ENCODE data around the gene SLC12A3. TPM values are rescaled to one million over a fixed set of nuclear protein-coding genes. Genes with fewer than 3 reads are reported as not detected.
A peak's percentile ranks its signal among the peaks of the same experiment; 100 is the strongest.

Gene SLC12A3
- total and polyA plus RNA-seq, 2 of the 4 experiments (the other 2 are of a cell fraction): not detected

- Histone ChIP-seq H3K4me2 (ENCODE audit: low read depth, low read length) (no peak overlapping the region), H2AFZ (replicated peaks; ENCODE audit: low read length, poor library complexity) (no peak overlapping the region), H3K9me1 (ENCODE audit: insufficient read depth, low read length) (no peaks in the 10 kb centered on the region; the same call in 1 of the 2 replicates), H3K4me1 (ENCODE audit: control insufficient read depth, insufficient read depth, low read length) (no peaks in the 10 kb centered on the region), H2BK120ac (ENCODE audit: low read depth, low read length) (no peak overlapping the region), H4K8ac (ENCODE audit: low read depth in 2 of 2, low read length in 2 of 2) (no peak overlapping the region), H2BK15ac (ENCODE audit: low read depth, low read length) (no peak overlapping the region), H3K56ac (ENCODE audit: extremely low read depth, insufficient read depth, low read length) (no peak overlapping the region), H3K4ac (ENCODE audit: low read depth, low read length) (no peak overlapping the region), H3K27ac (ENCODE audit: insufficient read depth, low read length) (no peak overlapping the region), H3K9ac (ENCODE audit: low read depth, low read length) (no peak overlapping the region), H3K4me3 (ENCODE audit: insufficient read depth, low read depth, low read length) (no peak overlapping the region), H4K5ac (ENCODE audit: low read depth, low read length) (no peak overlapping the region), H2AK9ac (replicated peaks; ENCODE audit: low read depth, low read length, poor library complexity) (no peak overlapping the region), H3K18ac (ENCODE audit: low read depth, low read length) (no peak overlapping the region), H2BK20ac (ENCODE audit: low read depth, low read length) (no peak overlapping the region), H2BK5ac (ENCODE audit: low read depth, low read length, poor library complexity, severe bottlenecking) (no peak overlapping the region), H3K14ac (replicated peaks; ENCODE audit: low read depth, low read length) (no peak overlapping the region), H3K9me3 (ENCODE audit: control insufficient read depth, insufficient read depth, low read length) (no peaks in the 10 kb centered on the region), H3K36me3 (ENCODE audit: control insufficient read depth, insufficient read depth, low read length) (no peaks in the 10 kb centered on the region), H3K27me3 (ENCODE audit: control insufficient read depth, insufficient read depth, low read length) (peaks cover 10% of the 10 kb centered on the region; the same call in 1 of the 2 replicates), H3K79me1 (ENCODE audit: low read depth in 1 of 2, low read length in 2 of 2) (no peaks in the 10 kb centered on the region), H4K91ac (ENCODE audit: insufficient read depth, low read depth, low read length) (no peak overlapping the region), H3K23ac (ENCODE audit: low read depth, low read length) (no peak overlapping the region), H2AK5ac (ENCODE audit: low read depth, low read length) (no peak overlapping the region), H4K20me1 (ENCODE audit: insufficient read depth, low read length) (no peaks in the 10 kb centered on the region)
- WGBS, 2 experiments (ENCODE audit: extremely low coverage in 2 of 2, insufficient read length in 1 of 2): 56% methylated on average over 6 of the region's 11 CpGs; no CpG with 5 or more reads in 1 of the 2 experiments
- ATAC-seq (ENCODE audit: low read depth): no peak
- dilution Hi-C loops (cut with HindIII; ENCODE audit: low sequenced_read_pairs, unreplicated experiment) (no loop called here), in situ Hi-C loops (cut with MboI; ENCODE audit: low sequenced_read_pairs) (no loop called here), intact Hi-C loops (cut with micrococcal nuclease) (no loop called here)
- ChIA-PET POLR2A (ENCODE audit: unreplicated experiment) (no interaction called here), CTCF (no interaction called here)
- peak; percentile 11 for DNase-seq
- TF ChIP-seq RCOR1 (IDR thresholded peaks at IDR 0.05; ENCODE audit: insufficient replicate concordance, low read length) (no peak), CEBPB (IDR thresholded peaks at IDR 0.05; ENCODE audit: low read depth, low read length) (no peak), BHLHE40 (IDR thresholded peaks at IDR 0.05; ENCODE audit: low read depth, low read length) (no peak), MAFK (IDR thresholded peaks at IDR 0.05; ENCODE audit: low read depth, low read length) (no peak), CHD1 (IDR thresholded peaks at IDR 0.05; ENCODE audit: low read depth, low read length) (no peak), SMC3 (IDR thresholded peaks at IDR 0.05; ENCODE audit: low read depth, low read length) (no peak), RAD21 (IDR thresholded peaks at IDR 0.05; ENCODE audit: low read length) (no peak), RFX5 (IDR thresholded peaks at IDR 0.05; ENCODE audit: low read depth, low read length) (no peak), FOS (IDR thresholded peaks at IDR 0.05; ENCODE audit: low read depth, low read length) (no peak)
- TF ChIP-seq, protein P1, sequence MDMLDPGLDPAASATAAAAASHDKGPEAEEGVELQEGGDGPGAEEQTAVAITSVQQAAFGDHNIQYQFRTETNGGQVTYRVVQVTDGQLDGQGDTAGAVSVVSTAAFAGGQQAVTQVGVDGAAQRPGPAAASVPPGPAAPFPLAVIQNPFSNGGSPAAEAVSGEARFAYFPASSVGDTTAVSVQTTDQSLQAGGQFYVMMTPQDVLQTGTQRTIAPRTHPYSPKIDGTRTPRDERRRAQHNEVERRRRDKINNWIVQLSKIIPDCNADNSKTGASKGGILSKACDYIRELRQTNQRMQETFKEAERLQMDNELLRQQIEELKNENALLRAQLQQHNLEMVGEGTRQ (IDR thresholded peaks at IDR 0.05; ENCODE audit: low read depth, low read length): no peak
- TF ChIP-seq, protein P2, sequence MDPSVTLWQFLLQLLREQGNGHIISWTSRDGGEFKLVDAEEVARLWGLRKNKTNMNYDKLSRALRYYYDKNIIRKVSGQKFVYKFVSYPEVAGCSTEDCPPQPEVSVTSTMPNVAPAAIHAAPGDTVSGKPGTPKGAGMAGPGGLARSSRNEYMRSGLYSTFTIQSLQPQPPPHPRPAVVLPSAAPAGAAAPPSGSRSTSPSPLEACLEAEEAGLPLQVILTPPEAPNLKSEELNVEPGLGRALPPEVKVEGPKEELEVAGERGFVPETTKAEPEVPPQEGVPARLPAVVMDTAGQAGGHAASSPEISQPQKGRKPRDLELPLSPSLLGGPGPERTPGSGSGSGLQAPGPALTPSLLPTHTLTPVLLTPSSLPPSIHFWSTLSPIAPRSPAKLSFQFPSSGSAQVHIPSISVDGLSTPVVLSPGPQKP (IDR thresholded peaks at IDR 0.05; ENCODE audit: borderline replicate concordance, low read depth, low read length): no peak
- no TSS peak for BruUV-seq (replicated peaks)
Measured at GRCh38 chr16:56874800-56875199, 9.8 kb downstream of the SLC12A3 start.
